22Rv1 (cell line): ENCODE results near the gene STC2.
"Not testable (repeated sequence)": the region's sequence is repeated elsewhere in the genome, so short reads cannot be mapped to it uniquely, and the experiment has no call there.

Experiments
- H3K27ac ChIP-seq: fragments of 450-650 bp; 2 replicates; pipeline ENCODE4 v1.5.1; 2017
- ZFX ChIP-seq: fragments of 450-650 bp; IDR thresholded peaks from 2 replicates; pipeline ENCODE4 v1.6.1; 2017; ENCODE audit warnings: antibody characterized with exemption, borderline replicate concordance
- TF ChIP-seq, protein P1 (sequence below): fragments of 450-650 bp; IDR thresholded peaks from 2 replicates; pipeline ENCODE4 v1.5.1; 2017; ENCODE audit warnings: mild to moderate bottlenecking

STC2 gene

DNA sequence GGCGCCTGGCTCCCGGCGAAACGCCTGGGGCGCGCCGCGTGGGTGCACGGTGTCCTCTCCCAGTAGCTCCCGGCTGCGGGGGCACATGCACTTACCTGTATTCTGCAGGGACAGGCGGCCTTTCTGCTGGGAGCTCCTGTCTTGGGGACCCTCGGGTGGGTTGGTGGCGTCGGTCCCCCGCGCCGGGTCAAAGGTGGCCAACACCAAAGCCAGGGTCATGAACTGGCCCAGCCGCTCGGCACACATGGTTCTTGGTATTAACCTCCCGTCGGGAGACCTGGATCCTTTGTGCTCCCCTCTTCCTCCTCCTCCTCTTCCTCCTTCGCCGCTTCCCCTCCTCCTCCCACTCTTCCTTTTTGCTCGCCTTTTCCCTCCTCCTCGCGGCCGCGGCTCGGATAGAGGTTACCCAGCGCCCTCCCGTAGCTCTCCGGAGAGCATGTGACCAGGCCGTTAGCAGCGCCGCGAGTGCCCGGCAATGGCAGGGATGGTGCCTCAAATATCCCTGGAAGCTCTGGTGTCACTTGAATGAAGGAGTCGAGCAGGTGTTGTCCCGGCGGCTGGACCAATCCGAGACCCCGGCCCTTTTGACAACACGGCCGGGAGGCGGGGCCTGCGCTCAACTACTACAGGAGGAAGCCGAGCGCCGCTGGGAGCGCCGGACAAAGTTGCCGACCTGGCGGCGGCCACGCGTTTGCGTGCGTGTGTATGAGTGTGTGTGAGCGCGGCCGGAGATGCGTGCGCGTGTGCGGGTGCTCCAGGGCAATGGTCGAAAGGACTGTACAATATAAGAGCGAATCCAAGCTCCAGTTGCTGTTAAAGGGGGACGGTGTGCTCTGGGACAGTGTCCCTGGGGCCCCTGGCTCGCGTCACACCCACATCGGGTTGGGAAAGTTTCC, at the start of gene STC2:
Gene STC2, minus strand, starts transcription at position 467 of the 896 bp plus-strand sequence. Its CDS starts 221 bp downstream, at position 246.
- H3K27ac ChIP-seq = peak within 1 kb of the TSS; percentile 65
- no peak for TF ChIP-seq ZFX
- TF ChIP-seq, protein P1, sequence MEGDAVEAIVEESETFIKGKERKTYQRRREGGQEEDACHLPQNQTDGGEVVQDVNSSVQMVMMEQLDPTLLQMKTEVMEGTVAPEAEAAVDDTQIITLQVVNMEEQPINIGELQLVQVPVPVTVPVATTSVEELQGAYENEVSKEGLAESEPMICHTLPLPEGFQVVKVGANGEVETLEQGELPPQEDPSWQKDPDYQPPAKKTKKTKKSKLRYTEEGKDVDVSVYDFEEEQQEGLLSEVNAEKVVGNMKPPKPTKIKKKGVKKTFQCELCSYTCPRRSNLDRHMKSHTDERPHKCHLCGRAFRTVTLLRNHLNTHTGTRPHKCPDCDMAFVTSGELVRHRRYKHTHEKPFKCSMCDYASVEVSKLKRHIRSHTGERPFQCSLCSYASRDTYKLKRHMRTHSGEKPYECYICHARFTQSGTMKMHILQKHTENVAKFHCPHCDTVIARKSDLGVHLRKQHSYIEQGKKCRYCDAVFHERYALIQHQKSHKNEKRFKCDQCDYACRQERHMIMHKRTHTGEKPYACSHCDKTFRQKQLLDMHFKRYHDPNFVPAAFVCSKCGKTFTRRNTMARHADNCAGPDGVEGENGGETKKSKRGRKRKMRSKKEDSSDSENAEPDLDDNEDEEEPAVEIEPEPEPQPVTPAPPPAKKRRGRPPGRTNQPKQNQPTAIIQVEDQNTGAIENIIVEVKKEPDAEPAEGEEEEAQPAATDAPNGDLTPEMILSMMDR = no peak

GRCh38 chr5:173371400-173371799, 43.2 kb upstream of the STC2 start:
- no peak overlapping the region for H3K27ac ChIP-seq
- no peak for TF ChIP-seq ZFX
- TF ChIP-seq, protein P1 = no peak

DNA sequence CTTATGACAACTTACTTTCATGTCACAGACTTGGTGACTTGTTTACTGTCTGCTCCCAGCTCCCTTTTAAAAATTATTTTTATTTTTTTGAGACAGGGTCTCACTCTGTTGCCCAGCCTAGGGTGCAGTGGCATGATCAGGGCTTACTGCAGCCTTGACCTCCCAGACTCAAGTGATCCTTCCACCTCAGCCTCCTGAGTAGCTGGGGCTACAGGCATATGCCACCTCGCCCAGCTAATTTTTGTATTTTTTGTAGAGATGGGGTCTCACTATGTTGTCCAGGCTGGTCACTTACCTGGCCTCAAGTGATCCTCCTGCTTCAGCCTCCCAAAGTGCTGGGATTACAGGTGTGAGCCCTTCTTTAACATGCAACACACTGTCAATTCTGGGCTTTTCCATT, 35.2 kb upstream of the STC2 start:
- not testable (repeated sequence) for H3K27ac ChIP-seq

- TF ChIP-seq ZFX = no peak
- TF ChIP-seq, protein P1 = no peak
- H3K27ac ChIP-seq = no peak overlapping the region
Measured at GRCh38 chr5:173355561-173355960, 27.3 kb upstream of the STC2 start.

DNA sequence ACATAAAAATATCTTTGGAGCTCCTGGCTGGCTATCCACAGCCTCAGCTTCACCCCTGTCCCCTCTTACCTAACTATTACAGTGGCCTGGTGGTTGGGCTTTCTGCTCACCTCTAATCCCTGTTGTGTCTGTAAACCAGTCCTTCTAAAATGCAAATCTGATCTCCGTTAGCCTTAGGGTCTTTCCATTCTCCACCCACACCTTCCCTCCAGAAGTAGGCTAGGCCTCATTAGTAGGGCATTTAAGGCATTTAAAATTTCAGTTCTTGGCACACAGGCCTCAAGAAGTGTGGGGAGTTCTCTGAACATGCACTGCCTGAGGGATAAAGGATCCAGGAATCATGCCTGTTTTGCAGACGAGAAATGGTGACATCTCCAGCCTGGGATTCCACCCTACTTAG, 26.4 kb upstream of the STC2 start:
- TF ChIP-seq, protein P1 = no peak
- no peak for TF ChIP-seq ZFX
- no peak overlapping the region for H3K27ac ChIP-seq

GRCh38 chr5:173352366-173353349, 24.4 kb upstream of the STC2 start:
- TF ChIP-seq, protein P1 = no peak
- TF ChIP-seq ZFX = no peak
- no peak overlapping the region for H3K27ac ChIP-seq
